Gastrocnemius medialis (tissue), 4 donors: ENCODE data around the gene STARD7.

Source experiments
- POLR2A ChIP-seq, 2 donors: fragments of 450-650 bp; IDR thresholded peaks; one replicate each; pipeline ENCODE4 v1.6.1; 2017; ENCODE audit warnings: antibody characterized with exemption in 2 of 2, mild to moderate bottlenecking in 2 of 2, moderate library complexity in 2 of 2
- TF ChIP-seq, protein P1 (sequence below), 5 experiments: fragments of 450-650 bp in 3 of 5; fragments of 200-600 bp in 2 of 5; sonication (generic) in 2 of 5; IDR thresholded peaks in 4 of 5; conservative IDR thresholded peaks in 1 of 5; 1 replicate in 4 of 5; 2 replicates in 1 of 5; pipeline ENCODE4 v1.5.1; 2016 to 2019; ENCODE audit warnings: antibody characterized with exemption in 5 of 5, mild to moderate bottlenecking in 3 of 5, moderate library complexity in 3 of 5

DNA sequence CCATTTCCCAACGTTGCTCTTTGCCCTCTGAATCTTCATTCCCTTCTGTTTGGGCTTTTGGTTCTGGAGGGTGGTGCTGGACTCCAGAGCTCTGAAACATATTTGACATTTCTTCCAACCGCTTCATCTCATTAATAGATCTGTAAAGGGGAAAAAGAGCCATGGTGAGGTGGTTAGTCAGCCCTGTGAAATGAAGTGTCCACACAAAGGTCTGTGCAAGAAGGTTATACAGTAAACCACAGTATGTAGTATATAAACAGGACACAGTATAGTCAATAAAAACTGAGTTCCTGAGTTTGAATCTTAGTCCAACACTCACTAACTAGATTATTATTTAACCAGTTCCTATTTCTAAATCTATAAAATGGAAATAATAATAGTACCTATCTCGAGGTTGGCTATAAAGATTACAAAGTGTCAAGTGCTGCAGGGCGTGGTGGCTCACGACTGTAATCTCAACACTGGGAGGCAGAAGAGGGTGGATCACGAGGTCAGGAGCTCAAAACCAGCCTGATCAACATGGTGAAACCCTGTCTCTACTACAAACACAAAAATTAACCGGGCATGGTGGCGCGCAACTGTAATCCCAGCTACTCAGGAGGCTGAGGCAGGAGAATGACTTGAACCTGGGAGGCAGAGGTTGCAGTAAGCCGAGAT is 13.1 kb downstream of the STARD7 start:
- TF ChIP-seq, protein P1, sequence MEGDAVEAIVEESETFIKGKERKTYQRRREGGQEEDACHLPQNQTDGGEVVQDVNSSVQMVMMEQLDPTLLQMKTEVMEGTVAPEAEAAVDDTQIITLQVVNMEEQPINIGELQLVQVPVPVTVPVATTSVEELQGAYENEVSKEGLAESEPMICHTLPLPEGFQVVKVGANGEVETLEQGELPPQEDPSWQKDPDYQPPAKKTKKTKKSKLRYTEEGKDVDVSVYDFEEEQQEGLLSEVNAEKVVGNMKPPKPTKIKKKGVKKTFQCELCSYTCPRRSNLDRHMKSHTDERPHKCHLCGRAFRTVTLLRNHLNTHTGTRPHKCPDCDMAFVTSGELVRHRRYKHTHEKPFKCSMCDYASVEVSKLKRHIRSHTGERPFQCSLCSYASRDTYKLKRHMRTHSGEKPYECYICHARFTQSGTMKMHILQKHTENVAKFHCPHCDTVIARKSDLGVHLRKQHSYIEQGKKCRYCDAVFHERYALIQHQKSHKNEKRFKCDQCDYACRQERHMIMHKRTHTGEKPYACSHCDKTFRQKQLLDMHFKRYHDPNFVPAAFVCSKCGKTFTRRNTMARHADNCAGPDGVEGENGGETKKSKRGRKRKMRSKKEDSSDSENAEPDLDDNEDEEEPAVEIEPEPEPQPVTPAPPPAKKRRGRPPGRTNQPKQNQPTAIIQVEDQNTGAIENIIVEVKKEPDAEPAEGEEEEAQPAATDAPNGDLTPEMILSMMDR (IDR thresholded peaks at IDR 0.05 in 4 of 5, conservative IDR thresholded peaks at IDR 0.05 in 1 of 5) = no peak
- no peak for TF ChIP-seq POLR2A (IDR thresholded peaks at IDR 0.05)
